Measurements from ENCODE around the gene PRPH2.

The PRPH2 gene

GRCh38 chr6:42664718-42665117 is 57.7 kb downstream of the PRPH2 start:
- no peak for TF ChIP-seq CTCF (IDR thresholded peaks at IDR 0.05; ENCODE audit: insufficient read depth, low read depth, low read length, missing control alignments)
- H3K4me3 ChIP-seq (ENCODE audit: low read depth, low read length): no peak overlapping the region
- no peak for DNase-seq (ENCODE audit: low read depth)

- peak; percentile 81 for DNase-seq (ENCODE audit: low read depth)
- peak; percentile 80 for TF ChIP-seq CTCF (IDR thresholded peaks at IDR 0.05; ENCODE audit: insufficient read depth, low read depth, low read length, missing control alignments)
- H3K4me3 ChIP-seq (ENCODE audit: low read depth, low read length): no peak overlapping the region
Measured at GRCh38 chr6:42661540-42662153, 60.8 kb downstream of the PRPH2 start.

GRCh38 chr6:42659806-42660205 is 62.6 kb downstream of the PRPH2 start:
- DNase-seq (ENCODE audit: low read depth): no peak
- TF ChIP-seq CTCF (IDR thresholded peaks at IDR 0.05; ENCODE audit: insufficient read depth, low read depth, low read length, missing control alignments): no peak
- H3K4me3 ChIP-seq (ENCODE audit: low read depth, low read length): no peak overlapping the region

GRCh38 chr6:42653851-42654250 is 68.5 kb downstream of the PRPH2 start:
- H3K4me3 ChIP-seq (ENCODE audit: low read depth, low read length): no peak overlapping the region
- no peak for DNase-seq (ENCODE audit: low read depth)
- no peak for TF ChIP-seq CTCF (IDR thresholded peaks at IDR 0.05; ENCODE audit: insufficient read depth, low read depth, low read length, missing control alignments)

- H3K4me3 ChIP-seq (ENCODE audit: low read depth, low read length): no peak overlapping the region
- TF ChIP-seq CTCF (IDR thresholded peaks at IDR 0.05; ENCODE audit: insufficient read depth, low read depth, low read length, missing control alignments): no peak
Measured at GRCh38 chr6:42652024-42652746, 70.2 kb downstream of the PRPH2 start.

More at GRCh38 chr6:42652024-42652746, 70.2 kb downstream of the PRPH2 start:
- no peak for DNase-seq (ENCODE audit: low read depth)

Measured in GM12865 (cell line).